Ovary (tissue), 3 donors: Measurements from ENCODE around the gene NEMP1.

Source experiments
- CTCF ChIP-seq, 3 donors: fragments of 450-650 bp in 2 of 3; fragments of 200-600 bp in 1 of 3; IDR thresholded peaks; one replicate each; pipeline versions ENCODE4 v1.5.1 to v1.8.0; 2016 to 2022; ENCODE audit warnings: antibody characterized with exemption in 3 of 3, mild to moderate bottlenecking in 1 of 3
- EP300 ChIP-seq: sonication (generic); formaldehyde crosslinking; IDR thresholded peaks from one replicate; pipeline ENCODE4 v1.6.1; 2017; ENCODE audit warnings: antibody characterized with exemption
- POLR2A ChIP-seq: fragments of 450-650 bp; IDR thresholded peaks from one replicate; pipeline ENCODE4 v1.6.1; 2017; ENCODE audit warnings: antibody characterized with exemption, mild to moderate bottlenecking, moderate library complexity
- donor health status: DM: no; HTN: no; CAD: no.

DNA sequence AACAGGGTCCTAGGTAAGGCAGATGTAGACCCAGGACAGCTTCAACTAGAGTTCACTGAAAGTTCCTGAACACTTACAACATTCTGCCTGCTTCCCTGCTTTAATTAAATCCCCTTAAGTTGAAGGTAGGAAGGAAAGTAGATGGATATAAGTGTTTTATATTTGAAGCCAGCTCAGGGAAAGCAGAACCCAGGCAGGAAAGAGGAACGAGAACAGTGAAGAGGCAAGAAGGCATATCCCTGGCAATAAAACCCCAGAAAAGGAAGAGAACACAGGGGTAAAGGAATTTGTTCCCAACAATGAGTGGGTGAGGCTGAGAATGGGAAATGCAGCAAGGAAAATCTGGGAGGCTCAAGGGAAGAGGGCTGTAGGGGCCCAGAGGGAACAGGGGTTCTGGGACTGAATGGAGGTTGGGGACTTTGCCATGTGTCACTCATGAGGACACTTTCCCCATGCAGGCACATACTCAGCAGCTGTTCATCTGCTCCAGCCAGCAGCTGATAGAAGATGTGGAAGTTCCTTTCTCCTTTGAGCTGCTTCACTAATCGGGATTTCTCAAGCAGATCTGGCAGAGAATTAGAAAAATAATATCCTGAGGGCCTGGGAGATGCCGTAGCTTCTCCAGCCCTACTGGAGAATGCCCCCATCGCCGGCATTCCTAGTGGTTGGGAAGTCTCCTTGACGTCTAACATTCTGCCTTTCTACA lies 32.4 kb downstream of the NEMP1 start:
- TF ChIP-seq CTCF (IDR thresholded peaks at IDR 0.05) (no peak), POLR2A (no peak), EP300 (no peak)
